ENCODE measurements around the gene PROK1.
"Not testable (repeated sequence)": the region's sequence is repeated elsewhere in the genome, so short reads cannot be mapped to it uniquely, and the experiment has no call there.

PROK1 gene, protein sequence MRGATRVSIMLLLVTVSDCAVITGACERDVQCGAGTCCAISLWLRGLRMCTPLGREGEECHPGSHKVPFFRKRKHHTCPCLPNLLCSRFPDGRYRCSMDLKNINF

DNA sequence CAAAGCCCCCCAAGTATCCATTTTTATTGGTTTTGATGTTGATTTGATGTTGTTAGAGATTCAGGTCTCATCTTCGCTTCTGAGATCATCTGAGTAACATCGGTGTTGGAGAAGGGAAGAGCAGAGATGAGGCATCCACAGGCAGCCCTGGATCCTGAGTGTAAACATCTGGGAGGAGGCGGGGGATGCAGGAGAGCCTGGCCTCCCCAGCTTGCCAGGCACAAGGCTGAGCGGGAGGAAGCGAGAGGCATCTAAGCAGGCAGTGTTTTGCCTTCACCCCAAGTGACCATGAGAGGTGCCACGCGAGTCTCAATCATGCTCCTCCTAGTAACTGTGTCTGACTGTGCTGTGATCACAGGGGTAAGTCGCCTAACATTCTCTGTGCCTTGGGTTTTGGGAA, at the start of gene PROK1:
PROK1 (plus strand) TSS at position 221 of the 400 bp plus-strand sequence; CDS start at position 289, 68 bp downstream.
- DNase-seq, result no peak

DNA sequence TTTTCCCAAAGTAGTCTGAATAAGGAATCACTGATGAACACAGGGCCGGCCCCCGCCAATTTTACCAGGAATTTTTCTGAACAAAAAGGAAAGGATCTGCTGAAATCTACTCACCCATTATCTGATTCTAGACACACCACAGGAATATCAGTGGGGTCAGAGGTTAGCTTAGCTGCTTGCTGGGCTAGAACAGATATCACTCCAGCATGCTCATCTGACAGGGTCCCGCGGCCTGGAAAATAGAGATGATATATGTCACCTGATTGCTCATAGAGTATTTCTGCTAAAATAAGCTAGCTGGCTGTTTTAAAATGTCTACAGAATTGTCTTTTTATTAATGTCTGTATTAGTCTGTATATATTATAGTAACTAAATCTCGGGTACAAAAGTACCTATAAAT, 47.1 kb upstream of the PROK1 start:
- no peak for DNase-seq

DNA sequence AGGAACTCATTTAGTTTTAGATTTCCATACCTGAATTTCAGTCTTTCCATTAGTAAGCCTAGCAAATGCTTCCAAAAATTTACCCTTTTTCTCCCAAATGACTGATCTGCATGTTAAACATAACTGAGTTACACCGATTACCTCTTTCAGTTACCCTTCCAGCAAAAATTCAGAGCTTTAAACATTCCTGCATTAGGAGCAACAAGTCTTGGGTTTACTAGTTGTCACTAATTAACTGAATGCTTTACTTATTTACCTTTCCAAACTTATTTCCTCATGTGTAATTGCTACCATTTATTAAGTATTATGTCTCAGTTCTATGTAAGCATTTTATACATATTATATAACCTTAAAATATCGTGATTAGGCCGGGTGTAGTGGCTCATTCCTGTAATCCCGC, 46.5 kb upstream of the PROK1 start:
- DNase-seq, result no peak

DNA sequence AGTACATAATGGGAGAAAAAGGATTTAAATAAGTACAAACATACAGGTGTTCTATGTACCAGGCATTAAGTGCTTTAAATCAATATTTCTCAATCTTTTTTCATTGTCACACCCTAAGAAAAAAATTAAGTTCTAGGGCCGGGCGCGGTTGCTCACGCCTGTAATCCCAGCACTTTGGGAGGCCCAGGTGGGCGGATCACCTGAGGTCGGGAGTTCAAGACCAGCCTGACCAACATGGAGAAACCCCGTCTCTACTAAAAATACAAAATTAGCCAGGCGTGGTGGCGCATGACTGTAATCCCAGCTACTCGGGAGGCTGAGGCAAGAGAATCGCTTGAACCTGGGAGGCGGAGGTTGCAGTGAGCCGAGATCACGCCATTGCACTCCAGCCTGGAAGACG, 44.5 kb upstream of the PROK1 start:
- DNase-seq, result not testable (repeated sequence)

DNA sequence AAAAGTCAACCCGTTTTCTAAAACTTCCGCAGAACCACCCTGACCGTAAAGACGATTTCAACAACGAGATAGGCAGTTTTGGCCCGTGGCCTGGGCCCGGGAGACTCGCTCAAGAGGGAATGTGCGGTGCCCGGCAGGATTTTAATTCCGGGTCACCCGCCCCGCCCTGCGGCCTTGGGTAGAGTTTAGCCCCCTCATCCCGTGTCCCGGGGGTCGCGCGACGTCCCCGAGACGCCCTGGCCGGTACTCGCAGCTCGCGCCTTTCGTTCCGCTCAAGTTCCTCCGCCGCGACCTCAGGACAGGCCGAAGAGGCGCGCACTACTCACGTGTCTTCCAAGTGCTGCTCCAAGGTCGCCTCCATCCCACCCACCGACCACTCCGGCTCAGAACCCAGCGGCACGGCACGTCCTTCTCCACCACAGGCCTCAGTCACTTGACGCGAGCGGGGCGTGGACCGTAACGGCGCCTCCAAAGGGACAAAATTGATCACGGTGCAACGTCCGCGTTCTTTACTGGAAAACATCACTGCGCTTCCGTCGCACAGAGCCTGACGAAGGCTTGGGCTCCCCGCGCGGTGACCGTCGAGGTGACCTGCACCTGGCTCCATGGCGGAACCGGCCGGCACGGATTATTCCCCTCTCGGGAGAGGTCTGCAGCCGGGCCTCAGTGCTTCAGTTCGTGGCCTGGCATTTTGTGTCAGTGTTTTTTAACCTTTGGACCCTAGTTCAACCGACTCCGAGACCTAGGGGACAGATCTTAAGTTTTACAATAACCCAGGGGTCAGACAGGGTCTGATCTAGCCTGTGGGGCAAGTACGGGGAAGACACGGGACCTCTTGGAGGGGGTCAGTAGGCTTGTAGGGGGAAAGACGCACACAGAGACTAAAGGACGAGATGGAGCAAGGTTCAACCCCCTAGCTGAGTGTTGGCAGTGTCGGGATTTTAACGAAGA, 43.4 kb upstream of the PROK1 start, which contains the start of gene LAMTOR5:
LAMTOR5 (minus strand) TSS at position 435 of the 951 bp plus-strand sequence; CDS start at position 361, 74 bp downstream.
- DNase-seq, result peak; percentile 89 to 90

DNA sequence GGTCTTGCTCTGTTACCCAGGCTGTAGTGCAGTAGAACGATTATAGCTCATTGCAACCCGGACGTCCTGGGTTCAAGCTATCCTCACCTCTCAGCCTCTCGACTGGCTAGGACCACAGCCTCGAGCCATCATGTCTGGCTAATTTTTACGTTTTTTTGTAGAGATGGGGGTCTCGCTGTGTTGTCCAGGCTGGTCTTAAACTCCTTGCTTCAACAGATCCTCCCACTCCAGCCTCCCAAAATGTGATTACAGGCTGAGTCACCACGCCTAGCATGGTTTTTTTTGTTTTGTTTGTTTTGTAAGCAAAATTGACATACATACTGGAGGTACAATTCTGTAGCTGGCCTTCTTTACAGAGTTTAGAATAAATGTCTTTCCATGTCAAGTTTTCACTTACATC, 42.5 kb upstream of the PROK1 start:
- no peak for DNase-seq

DNA sequence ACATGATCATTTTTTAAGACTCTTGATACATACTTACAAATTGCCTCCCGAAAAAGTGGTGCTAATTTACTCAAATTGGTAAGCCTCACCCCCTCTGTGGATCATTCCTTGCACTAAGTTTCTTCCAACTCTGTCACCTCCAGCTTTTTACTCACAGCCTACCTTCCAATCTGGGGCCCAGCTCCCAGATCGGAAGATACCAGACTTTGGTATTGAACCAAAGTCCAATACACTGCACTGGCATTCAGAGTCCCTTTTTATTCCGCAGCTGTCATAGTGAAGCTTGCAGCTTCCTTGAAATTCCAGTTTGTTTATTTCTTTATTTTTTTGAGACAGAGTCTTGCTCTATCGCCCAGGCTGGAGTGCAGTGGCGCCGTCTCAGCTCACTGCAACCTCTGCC, 41.6 kb upstream of the PROK1 start:
- no peak for DNase-seq

DNA sequence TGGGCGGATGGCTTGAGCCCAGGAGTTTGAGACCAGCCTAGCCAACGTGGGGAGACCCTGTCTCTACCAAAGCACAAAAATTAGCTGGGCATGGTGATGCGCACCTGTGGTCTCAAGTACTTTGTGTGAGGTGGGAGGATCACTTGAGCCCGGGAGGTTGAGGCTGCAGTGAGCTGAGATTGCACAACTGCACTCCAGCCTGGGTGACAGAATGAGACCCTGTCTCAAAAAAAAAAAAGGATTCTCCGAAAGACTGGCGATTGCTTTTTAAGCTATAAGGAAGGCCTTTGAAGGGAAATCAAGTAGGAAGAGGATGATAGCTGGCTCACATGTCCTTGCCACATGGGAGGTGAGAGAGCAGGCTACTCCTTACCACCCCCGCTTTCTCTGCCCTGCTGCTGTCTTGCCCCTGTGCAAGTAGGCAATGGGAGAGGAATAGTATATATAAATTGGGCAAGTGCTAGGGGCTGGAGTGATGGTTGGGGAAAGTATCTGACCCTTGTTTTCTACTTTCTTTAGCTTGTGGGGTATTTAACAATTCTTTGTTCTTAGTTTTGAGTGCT, 39.7 kb upstream of the PROK1 start:
- DNase-seq, result no peak

DNA sequence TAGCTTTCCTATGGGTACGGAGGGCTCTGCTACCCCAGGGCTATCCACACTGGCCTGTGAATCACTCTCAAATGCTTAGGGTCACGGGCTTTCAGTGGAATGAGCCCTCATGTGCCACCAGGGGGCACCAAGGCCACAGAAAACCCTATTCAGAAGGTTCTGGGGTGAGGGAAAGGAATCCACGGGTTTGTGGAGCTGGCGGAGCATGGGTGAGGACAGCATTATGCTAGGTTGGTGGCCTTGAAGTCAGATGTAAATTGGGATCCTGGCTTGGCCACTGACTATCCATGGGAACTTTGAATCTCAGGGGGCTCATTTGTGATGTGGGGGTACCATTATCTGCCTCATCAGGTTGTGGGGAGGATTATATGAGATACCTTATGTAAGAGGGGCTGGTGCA, 38.4 kb upstream of the PROK1 start:
- DNase-seq, result peak; percentile 52 to 57

DNA sequence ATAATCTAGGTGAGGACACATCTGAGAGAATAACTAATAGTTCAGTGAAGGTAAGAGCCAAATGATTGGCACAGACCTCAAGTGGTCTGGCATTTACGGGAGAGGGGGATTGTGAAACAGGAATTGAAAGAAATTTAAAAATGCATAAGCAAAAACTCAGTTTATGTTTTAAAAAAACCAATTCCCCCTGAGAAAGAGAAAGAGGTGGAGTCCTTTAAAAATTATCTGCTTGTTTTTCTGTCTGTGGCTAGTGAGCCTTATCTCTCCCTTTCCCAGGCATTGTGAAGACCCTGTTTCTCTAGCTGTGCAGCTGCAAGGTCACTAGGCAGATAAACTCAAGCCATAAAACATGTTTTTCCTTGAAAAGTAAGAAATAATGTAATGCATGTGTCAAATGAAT, 37.9 kb upstream of the PROK1 start:
- DNase-seq, result not testable (repeated sequence)

DNA sequence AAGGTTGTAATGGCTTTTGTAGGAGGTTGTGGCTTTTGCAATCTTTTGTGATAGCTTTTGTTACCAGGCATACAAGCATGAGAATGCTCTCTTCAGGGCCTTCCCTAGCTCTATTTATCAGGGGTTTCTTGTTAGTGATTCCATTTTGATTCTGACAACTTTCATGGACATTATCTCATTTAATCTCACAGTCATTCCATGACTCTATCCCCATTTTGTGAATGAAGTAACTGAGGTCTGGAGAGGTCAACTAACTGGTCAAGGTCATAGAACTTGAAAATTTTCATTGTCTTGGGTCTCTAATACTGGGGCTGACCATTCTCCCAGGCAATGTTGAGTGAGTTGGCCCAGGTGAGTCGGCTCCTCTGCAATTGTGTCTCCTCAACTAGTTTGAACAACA, 32.2 kb upstream of the PROK1 start:
- DNase-seq, result no peak

DNA sequence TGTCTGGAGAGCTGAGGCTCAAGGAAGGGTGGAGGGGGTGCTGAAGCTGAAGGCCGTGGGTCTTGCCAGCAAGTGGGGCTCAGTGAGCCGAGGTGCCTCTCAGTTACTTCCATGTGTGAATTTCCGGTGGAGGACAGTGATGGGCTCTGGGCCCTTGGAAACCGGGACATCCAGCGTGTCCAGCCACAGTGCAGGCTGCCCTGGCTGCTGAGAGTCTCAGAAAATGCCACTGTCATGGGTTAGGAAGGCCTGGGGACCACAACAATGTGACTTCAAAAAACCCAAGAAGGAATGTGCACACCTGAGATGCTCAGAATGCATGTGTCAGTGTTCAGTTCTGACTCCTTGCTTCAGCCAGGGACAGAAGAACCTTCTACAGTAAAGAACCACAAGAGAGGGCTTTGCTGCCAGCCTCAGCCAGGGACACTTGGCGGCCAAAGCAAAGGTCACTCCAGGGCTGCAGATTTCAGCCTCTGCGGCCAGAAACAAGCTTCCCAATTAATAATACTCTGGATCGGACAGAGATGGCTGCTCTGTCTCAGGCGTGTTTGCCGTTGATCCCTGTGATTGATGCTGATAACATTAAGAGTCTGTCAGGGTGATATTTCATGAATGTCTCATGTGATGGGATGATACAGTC, 30.8 kb upstream of the PROK1 start:
- DNase-seq, result no peak

DNA sequence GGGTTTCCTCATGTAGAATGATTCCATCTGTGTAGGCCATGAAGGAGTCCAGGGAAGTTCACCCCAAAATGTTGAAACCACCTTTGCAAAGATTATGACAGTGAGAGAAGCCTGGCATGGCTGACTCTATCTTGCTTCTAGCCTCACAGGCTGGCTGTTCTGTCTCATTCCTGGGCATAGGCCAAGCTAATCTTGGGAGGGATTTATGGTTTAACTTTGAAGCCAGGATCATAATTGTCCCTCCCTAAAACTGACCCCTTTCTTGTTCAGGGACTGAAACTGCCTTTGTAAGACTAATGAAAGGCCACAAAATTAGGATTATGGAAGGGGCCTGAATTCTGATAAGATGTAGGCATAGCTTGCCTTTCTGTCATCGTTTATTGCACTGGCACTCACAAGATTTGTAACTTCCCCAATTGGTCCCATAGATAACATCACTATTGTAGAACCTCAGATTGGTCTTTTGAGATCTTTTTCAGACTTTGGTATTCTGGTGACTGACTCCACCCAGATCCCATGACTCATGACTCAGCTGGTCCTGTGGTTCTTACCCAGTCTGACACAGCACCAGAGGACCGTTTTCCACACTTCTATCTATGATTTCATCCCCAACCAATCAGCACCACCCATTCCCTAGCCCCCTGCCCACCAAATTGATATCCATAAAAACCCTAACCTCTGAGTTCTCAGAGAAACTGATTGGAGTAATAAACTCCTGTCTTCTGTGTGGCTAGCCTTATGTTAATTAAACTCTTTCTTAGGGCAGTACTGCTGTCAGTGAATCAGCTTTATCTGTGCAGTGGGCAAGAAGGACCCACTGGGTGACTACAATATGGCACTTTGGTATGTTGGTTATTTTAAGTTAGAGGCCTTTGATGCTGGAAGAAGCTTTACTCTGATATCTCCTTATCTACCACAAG, 29.8 kb upstream of the PROK1 start:
- no peak for DNase-seq

DNA sequence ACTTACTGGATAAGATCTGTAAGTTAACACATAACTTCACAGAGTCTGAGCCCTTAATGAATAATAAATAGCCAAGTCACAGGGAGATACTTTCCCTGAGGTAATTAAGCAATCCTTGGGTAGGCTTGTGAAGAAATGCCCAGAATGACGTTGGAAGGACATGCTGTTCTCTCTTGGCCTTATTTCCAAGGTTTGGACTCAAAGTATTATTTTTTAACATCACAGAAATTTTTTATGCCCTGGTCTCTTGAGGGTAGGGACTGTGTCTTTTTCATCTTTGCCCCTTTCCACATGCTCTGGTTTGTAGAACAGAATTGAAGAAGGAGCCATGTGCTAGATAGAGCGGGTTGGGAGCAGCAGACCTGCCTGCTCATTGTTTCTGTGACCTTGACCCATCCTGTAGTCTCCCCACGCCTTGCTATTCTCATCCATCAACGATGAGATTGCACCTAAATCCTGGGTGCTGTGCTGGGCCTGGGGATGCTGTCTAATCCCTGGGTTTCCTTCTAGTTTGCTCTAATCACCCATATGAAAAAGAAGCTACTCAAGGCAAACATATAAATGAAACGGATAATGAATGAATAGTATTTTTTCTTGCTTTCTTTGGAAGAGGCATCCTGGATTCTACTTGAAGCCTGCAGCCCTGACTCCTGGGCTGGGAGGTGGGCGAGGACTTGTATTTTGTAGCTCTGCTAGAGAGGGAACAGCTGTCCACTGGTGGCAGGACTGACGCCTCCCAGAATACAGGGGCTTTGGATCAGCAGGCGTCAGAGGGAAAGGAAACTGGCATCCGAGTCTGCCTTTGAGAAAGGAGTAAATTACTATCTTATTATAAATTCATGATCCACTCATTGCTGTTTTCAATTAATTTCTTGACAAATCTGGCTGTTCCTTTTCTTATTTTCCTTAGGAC, 26.0 kb upstream of the PROK1 start:
- DNase-seq, result no peak

DNA sequence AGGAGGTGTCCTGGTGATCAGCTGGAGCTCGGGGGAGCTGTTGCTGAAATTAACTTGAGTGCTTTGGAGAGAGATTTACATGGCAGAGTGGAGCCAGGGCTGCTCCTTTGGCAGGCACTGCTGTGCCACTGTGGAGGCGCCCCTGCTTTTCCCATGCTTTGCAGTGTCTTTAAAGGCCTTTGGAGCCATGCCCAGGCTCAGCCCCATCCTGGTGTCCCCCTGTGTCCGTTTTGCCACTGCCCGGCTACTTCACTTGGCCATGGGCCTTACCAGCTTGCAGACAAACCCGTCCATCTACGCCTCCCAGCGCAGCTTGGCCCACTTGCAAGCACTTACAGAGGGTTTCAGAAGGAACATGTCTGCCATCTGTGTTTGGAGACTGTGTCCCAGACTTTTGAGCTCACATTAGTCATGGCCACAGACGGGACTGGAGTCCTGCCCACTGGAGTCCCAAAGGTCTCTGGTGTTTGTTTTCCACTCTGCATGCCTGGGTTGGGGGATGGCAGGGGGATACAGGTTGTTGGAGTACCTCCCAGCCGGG, 25.3 kb upstream of the PROK1 start:
- no peak for DNase-seq

DNA sequence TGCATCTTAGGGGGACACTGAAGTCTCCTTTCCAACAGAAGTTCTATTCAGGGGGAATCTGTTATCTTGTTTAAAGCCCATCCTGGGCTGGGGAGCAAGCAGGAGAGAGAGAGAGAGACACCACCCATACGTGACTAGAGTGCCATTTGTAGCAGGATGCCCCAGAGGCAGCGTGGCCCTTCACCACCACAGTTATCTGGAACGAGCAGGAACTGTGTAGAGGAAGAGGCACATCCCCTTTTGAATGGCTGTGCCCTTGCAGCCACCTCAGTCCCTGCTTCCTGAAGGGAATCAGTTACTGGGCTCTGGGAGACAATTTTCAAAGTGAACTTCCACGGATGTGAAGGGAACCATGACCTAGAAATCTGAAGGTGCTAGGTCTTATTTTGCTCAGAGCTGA, 24.1 kb upstream of the PROK1 start:
- DNase-seq, result no peak

DNA sequence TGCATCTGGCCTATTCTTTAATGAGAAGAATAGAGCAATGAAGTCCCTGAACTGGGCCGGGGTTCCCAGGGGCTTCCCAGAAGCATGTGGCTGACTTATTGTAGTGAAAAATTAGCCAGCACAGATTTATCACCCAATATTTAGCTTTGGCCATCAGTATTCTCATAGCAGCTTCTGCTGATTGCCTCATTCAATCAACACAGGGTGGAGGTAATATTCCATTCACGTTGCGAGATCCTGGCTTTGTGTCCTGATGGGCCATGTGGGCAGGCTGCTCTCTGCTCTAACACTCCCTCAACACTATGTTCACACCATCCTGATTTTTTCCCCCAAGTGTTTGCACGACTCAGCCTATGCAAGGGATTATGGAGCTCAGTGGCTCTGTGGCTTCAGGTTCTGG, 22.0 kb upstream of the PROK1 start:
- no peak for DNase-seq

DNA sequence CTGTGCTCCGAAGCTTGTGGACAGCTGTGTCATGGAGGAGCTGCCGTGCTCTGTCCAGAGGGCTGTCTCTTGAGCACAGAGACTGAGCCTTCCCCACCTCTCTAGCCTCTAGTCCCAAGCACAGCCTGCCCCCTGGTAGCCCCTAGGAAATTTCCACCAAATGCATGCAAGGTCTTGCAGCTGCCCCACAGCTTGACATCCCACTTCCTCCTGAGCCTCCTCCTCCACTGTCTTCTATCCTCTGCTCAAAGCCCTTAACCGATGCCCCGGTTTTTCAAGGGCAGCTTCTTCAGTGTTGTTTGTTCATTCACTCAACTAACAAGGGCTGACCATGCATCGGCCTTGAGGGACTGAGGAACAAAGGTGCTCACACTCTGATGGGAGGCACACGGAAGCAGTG, 20.6 kb upstream of the PROK1 start:
- no peak for DNase-seq

DNA sequence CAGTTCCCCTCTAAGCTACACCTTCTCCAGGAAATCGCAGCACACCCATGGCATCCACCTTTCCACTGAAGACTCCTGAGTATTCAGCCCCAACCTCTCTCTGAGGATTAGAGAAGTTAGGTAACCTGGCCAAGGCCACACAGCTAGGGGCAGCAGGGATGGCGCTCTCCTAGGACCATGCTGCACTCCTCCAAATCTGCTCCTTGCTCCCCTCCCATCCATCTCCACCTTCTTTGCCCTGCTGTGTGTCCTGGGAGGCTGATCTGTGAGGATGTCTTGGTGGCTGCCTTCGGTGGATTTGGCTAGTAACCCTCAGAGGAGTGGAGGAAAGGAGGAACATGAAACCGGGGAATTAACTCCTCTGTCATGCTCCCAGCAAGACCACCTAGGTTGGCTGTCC, 20.0 kb upstream of the PROK1 start:
- no peak for DNase-seq

DNA sequence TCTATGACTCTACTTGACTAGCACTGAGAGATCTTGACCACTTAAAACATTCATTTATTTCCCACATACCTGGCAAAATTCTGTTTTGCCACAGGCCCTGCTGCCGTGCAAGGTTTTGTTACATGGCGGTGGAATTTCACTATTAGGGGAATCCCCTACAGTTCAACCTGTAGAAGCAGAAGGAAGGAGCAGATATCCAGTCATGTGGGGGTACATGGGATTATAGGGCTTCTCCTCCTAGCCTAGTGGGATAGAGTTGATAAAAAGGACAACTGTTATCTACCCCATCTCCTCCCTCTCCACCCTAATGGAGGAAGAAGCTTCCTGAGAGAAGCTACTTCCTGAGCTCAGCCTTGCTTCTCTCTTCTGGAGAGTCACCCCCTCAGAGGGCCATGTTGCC, 17.7 kb upstream of the PROK1 start:
- no peak for DNase-seq

DNA sequence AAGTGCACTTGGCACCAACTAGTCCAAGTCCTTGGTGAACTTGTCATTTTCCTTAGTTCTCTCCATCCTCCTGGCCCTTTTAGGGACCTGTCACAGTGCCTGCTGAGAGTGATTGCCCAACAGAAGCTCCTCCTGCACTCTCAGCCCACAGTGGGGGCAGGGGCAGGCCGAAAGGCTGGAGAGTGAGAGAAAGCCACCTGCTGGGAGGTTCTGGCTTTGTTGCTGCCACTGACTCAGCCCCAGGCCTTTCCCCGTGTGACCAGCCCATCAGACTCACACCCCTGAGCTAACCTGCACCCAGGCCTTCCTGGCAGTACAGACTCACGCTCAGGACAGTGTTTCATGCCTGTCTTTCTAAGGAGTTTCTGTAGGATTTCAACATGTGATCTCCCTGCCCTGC, 17.1 kb upstream of the PROK1 start:
- DNase-seq, result no peak

Data from stimulated activated CD4-positive, alpha-beta T cell treated with anti-CD3 and anti-CD28 coated beads, Interleukin-2, amount 100 ng/mL, for 48 hours (primary cell).